NCI-H128 (cell line): ENCODE measurements around the gene PRAMEF10.
"Not testable (repeated sequence)": the region's sequence is repeated elsewhere in the genome, so short reads cannot be mapped to it uniquely, and the experiment has no call there.

ENCODE experiments used
- DNase-seq: peaks from one replicate; lab custom pipeline; 2025; ENCODE audit not compliant: unreplicated experiment; lab: John Stamatoyannopoulos, UW

The PRAMEF10 gene

DNA sequence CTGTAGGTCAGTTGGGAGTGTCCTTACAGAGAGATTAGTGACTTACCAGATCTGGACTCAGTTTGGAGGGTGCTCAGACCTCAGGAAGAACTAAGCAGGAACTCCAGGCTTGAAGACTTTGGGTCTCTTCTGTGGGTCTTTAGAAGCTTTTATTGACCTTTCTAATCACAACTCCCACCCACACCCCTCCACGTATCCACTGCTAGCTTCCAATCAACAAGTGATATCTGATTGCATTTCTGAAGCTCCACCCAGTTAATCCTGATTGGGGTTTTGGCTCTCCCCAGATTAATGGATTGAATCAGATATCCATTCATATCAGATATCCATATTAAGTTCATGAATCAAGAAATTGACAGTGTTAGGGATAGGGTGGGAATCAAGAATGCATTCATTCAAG lies at the start of gene PRAMEF10:
Gene PRAMEF10, minus strand, starts transcription at position 101 of the 400 bp plus-strand sequence. CDS start 2,423 bp downstream, outside the sequence.
- DNase-seq, result not testable (repeated sequence)

GRCh38 chr1:12947480-12947879 lies 49.4 kb upstream of the PRAMEF10 start, which contains the start of gene PRAMEF6:
PRAMEF6 (minus strand) TSS chr1:12947580; CDS start chr1:12942518, 5,062 bp downstream.
- not testable (repeated sequence) for DNase-seq

DNA sequence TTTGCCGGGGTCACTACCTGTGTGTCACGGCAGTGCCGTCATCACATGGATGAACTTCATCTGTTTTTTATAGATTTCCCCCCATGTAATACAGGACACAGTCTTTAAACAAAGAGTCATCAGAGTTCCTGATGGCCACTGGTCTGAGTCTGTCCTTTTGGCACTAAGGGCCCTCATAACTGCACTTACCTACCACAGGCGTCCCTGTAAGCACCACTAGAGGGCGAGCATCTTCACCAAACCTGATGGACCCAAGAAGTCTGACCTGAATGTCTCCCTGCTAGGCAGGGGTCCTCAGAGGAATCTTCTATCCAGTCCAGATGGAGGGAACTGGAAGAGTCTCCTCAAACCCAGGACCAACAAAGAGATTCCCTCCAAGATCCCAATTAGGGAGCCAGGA lies 26.3 kb upstream of the PRAMEF10 start:
- not testable (repeated sequence) for DNase-seq

GRCh38 chr1:12921749-12922148 lies 23.7 kb upstream of the PRAMEF10 start:
- not testable (repeated sequence) for DNase-seq

- DNase-seq, result not testable (repeated sequence)
Observed at GRCh38 chr1:12916310-12916709, 18.2 kb upstream of the PRAMEF10 start, which contains the start of gene PRAMEF7. PRAMEF7 (plus strand) TSS chr1:12916610; CDS start chr1:12917693, 1,083 bp downstream.

- not testable (repeated sequence) for DNase-seq
Observed at GRCh38 chr1:12903793-12904572, 5.9 kb upstream of the PRAMEF10 start.

- DNase-seq, result not testable (repeated sequence)
Observed at GRCh38 chr1:12899186-12899585, 1.1 kb upstream of the PRAMEF10 start.

DNA sequence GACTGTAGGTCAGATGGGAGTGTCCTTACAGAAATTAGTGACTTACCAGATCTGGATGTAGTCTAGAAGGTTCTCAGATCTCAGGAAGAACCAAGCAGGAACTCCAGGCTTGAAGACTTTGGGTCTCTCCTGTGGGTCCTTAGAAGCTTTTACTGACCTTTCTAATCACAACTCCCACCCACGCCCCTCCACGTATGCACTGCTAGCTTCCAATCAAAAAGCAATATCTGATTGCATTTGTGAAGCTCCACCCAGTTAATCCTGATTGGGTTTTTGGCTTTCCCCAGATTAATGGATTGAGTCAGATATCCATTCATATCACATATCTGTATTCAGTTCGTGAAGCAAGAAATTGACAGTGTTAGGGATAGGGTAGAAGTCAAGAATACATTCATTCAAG lies 12.0 kb downstream of the PRAMEF10 start, which contains the start of gene PRAMEF4:
Gene PRAMEF4, minus strand, starts transcription at position 101 of the 400 bp plus-strand sequence. CDS start 2,807 bp downstream, outside the sequence.
- not testable (repeated sequence) for DNase-seq

- not testable (repeated sequence) for DNase-seq
Observed at GRCh38 chr1:12878453-12878852, 19.6 kb downstream of the PRAMEF10 start.

DNA sequence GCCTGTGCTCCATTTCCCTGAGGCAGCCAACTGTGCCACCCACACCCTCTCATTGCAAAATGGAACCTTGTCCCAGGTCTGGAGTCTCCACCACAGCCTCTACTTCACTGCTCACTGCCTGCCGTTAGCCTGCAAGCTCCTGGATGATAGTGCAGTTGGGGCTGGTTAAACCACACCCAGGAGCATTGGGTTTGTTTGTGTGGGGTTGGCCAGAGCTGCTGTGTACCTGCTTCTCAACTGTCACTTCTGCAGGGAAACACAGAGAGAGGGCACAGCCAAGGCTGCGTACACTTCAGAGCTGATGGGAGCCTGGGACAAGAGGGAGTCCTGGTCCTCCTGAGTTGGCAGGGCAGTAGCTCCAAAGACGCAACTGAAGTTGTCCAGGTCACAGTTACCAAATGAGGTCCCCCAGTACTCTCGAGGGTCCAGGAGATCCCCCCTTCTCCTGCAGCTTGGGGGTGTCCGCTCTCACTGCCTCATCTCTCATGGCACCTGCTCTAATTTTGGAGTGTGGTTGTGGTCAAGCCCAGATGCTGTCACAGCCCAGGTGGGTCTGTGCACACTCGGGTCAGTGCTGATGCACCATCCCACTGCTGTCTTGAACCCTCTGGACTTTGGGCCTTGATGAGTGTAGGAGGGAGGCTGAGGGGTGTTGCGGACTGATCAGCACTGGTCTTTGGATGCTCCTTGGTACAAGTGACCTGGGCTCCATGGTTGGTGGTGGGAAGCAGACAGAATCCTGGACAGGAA lies 34.8 kb downstream of the PRAMEF10 start:
- not testable (repeated sequence) for DNase-seq

DNA sequence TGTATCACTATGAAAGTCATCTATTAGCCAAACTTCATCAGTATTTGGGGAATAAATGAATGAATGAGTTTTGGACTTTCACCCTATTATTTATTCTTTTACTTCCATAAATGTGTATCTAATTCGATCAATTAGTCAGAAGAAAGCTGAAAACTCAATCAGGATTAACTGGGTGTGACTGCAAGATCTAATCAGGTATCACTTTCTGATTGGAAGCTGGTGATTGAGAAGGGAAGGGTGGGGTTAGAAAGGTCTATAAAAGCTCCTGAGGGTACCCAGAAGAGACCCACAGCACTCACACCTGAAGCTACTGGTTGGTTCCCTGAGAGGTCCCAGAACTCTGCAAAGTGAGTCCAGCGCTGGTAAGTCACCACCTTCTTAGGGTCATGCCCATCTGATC lies 41.3 kb downstream of the PRAMEF10 start, which contains the start of gene PRAMEF2:
Gene PRAMEF2, plus strand, starts transcription at position 301 of the 400 bp plus-strand sequence. CDS start 1,924 bp downstream, outside the sequence.
- DNase-seq, result not testable (repeated sequence)

DNA sequence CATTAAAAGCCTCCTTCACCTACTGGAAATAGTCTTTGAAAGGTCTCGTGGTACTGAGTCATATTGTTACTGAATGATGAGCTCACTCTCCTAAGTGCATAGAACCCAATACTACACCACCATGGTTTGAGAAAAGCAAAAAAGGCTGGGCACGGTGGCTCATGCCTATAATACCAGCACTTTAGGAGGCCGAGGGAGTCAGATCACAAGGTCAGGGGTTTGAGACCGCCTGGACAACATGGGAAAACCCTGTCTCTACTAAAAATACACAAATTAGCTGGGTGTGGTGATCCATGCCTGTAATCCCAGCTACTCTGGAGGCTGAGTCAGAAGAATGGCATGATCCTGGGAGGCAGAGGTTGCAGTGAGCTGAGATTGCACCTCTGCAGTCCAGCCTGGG lies 46.3 kb downstream of the PRAMEF10 start:
- no peak for DNase-seq

DNA sequence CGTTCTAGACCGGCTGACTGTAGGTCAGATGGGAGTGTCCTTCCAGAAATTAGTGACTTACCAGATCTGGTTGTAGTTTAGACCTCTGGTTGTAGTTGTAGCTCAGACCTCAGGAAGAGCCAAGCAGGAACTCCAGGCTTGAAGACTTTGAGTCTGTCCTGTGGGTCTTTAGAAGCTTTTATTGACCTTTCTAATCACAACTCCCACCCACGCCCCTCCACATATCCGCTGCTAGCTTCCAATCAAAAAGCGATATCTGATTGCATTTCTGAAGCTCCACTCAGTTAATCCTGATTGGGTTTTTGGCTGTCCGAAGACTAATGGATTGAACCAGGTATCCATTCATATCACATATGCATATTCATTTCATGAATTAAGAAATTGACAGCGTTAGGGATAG lies 49.5 kb downstream of the PRAMEF10 start, which contains the start of gene HNRNPCL1:
Gene HNRNPCL1, minus strand, starts transcription at position 101 of the 400 bp plus-strand sequence. CDS start 431 bp downstream, outside the sequence.
- not testable (repeated sequence) for DNase-seq
